Mesenchymal stem cell (in vitro differentiated cells and primary cell): Measurements from ENCODE around the gene NRXN3.

Source experiments
- DNase-seq: peaks from one replicate; pipeline ENCODE4 v3.0.0-alpha.2; 2013
- H2AFZ ChIP-seq: one replicate; pipeline ENCODE4 v1.6.1; 2013; ENCODE audit warnings: low read depth, mild to moderate bottlenecking, control low read depth, inconsistent platforms, low read length, moderate library complexity
- H2AK5ac ChIP-seq: 2 replicates; pipeline ENCODE4 v1.6.1; 2013; ENCODE audit warnings: low read length, moderate library complexity, mild to moderate bottlenecking, inconsistent platforms; ENCODE audit not compliant: severe bottlenecking
- H2BK120ac ChIP-seq: one replicate; pipeline ENCODE4 v1.6.1; 2013; ENCODE audit warnings: low read depth, mild to moderate bottlenecking, inconsistent platforms, low read length, moderate library complexity
- H2BK12ac ChIP-seq, 2 experiments: one replicate each; pipeline ENCODE4 v1.6.1; 2013; ENCODE audit warnings: inconsistent platforms in 2 of 2, low read length in 2 of 2, mild to moderate bottlenecking in 2 of 2, moderate library complexity in 2 of 2, control low read depth in 1 of 2
- H2BK15ac ChIP-seq: one replicate; pipeline ENCODE4 v1.6.1; 2013; ENCODE audit warnings: mild to moderate bottlenecking, low read depth, inconsistent platforms; ENCODE audit not compliant: poor library complexity, severe bottlenecking
- H2BK5ac ChIP-seq: 2 replicates; pipeline ENCODE4 v1.6.1; 2013; ENCODE audit warnings: low read depth, mild to moderate bottlenecking, low read length, control low read depth, inconsistent platforms; ENCODE audit not compliant: poor library complexity, severe bottlenecking
- H3K14ac ChIP-seq, 2 experiments: one replicate each; pipeline ENCODE4 v1.6.1; 2013; ENCODE audit warnings: inconsistent platforms in 2 of 2, low read length in 2 of 2, control low read depth in 1 of 2, mild to moderate bottlenecking in 1 of 2, moderate library complexity in 1 of 2
- H3K18ac ChIP-seq, 2 experiments: one replicate each; pipeline ENCODE4 v1.6.1; 2013; ENCODE audit warnings: inconsistent platforms in 2 of 2, low read length in 2 of 2, control low read depth in 1 of 2, low read depth in 1 of 2, mild to moderate bottlenecking in 1 of 2
- H3K23ac ChIP-seq, 2 experiments: one replicate each; pipeline ENCODE4 v1.6.1; 2013; ENCODE audit warnings: inconsistent platforms in 2 of 2, low read length in 2 of 2, mild to moderate bottlenecking in 2 of 2, moderate library complexity in 2 of 2, control low read depth in 1 of 2
- H3K27ac ChIP-seq: 2 replicates; pipeline ENCODE4 v1.5.1; 2013; ENCODE audit warnings: mild to moderate bottlenecking, moderate library complexity, low read length, control low read depth, inconsistent platforms; ENCODE audit not compliant: poor library complexity, severe bottlenecking
- H3K27me3 ChIP-seq, 2 experiments: 2 replicates each; pipeline versions ENCODE4 v1.6.1 to v1.7.0; 2013; ENCODE audit warnings: low read length in 2 of 2, mild to moderate bottlenecking in 2 of 2, moderate library complexity in 2 of 2, control low read depth in 1 of 2, inconsistent platforms in 1 of 2; ENCODE audit not compliant: control insufficient read depth in 1 of 2, insufficient read depth in 1 of 2
- H3K36me3 ChIP-seq, 2 experiments: 2 replicates each; pipeline versions ENCODE4 v1.6.1 to v1.7.0; 2013; ENCODE audit warnings: low read length in 2 of 2, control low read depth in 1 of 2, inconsistent platforms in 1 of 2, low read depth in 1 of 2, mild to moderate bottlenecking in 1 of 2; ENCODE audit not compliant: insufficient read depth in 2 of 2, control insufficient read depth in 1 of 2
- H3K4ac ChIP-seq, 2 experiments: one replicate each; pipeline ENCODE4 v1.6.1; 2013; ENCODE audit warnings: inconsistent platforms in 2 of 2, low read length in 2 of 2, mild to moderate bottlenecking in 2 of 2, moderate library complexity in 2 of 2, control low read depth in 1 of 2, low read depth in 1 of 2
- H3K4me1 ChIP-seq: 2 replicates; pipeline ENCODE4 v1.6.1; 2013; ENCODE audit warnings: low read depth, low read length, control low read depth; ENCODE audit not compliant: control insufficient read depth, insufficient read depth
- H3K4me2 ChIP-seq: 2 replicates; pipeline ENCODE4 v1.6.1; 2013; ENCODE audit warnings: low read length, mild to moderate bottlenecking, inconsistent platforms; ENCODE audit not compliant: poor library complexity, severe bottlenecking
- H3K4me3 ChIP-seq, 2 experiments: 2 replicates each; pipeline versions ENCODE4 v1.5.1 to v1.7.0; 2013; ENCODE audit warnings: low read length in 2 of 2, mild to moderate bottlenecking in 2 of 2, control low read depth in 1 of 2, low read depth in 1 of 2; ENCODE audit not compliant: insufficient read depth in 1 of 2
- H3K79me1 ChIP-seq: replicated peaks from 2 replicates; pipeline ENCODE4 v1.6.1; 2013; ENCODE audit warnings: mild to moderate bottlenecking, control low read depth, low read length, inconsistent platforms; ENCODE audit not compliant: poor library complexity, severe bottlenecking
- H3K9ac ChIP-seq: 2 replicates; pipeline ENCODE4 v1.7.0; 2013; ENCODE audit warnings: mild to moderate bottlenecking, low read length, moderate library complexity
- H3K9me3 ChIP-seq: 2 replicates; pipeline ENCODE4 v1.7.0; 2013; ENCODE audit warnings: mild to moderate bottlenecking, low read length; ENCODE audit not compliant: control insufficient read depth
- H4K8ac ChIP-seq: one replicate; pipeline ENCODE4 v1.6.1; 2013; ENCODE audit warnings: inconsistent platforms, mild to moderate bottlenecking, low read length, moderate library complexity
- H4K91ac ChIP-seq: one replicate; pipeline ENCODE4 v1.6.1; 2013; ENCODE audit warnings: mild to moderate bottlenecking, low read length, inconsistent platforms
- WGBS: methylation state at CpG from one replicate; pipeline ENCODE4 v1.1.7; 2013; ENCODE audit warnings: mixed read lengths; 5-methylcytosine and 5-hydroxymethylcytosine counted together

NRXN3 gene

GRCh38 chr14:79352076-79352630 lies 1182.0 kb downstream of the NRXN3 start:
- Histone ChIP-seq H2BK15ac (no peak overlapping the region), H3K27ac (no peak overlapping the region), H3K79me1 (no peaks in the 10 kb centered on the region), H3K9me3 (no peaks in the 10 kb centered on the region), H4K91ac (no peak overlapping the region), H4K8ac (no peak overlapping the region), H3K36me3 (no peaks in the 10 kb centered on the region), H2BK12ac (no peak overlapping the region), H3K18ac (no peak overlapping the region), H3K9ac (no peak overlapping the region), H3K27me3 (no peaks in the 10 kb centered on the region), H3K4me1 (no peaks in the 10 kb centered on the region), H2BK5ac (no peak overlapping the region), H3K23ac (no peak overlapping the region), H3K4me3 (no peak overlapping the region), H3K4ac (no peak overlapping the region), H2BK120ac (no peak overlapping the region), H3K4me2 (no peak overlapping the region), H2AFZ (no peak overlapping the region), H2AK5ac (no peak overlapping the region), H3K14ac (no peak overlapping the region)
- no peak for DNase-seq
- 80% methylated on average over 2 of the region's 3 CpGs for WGBS

- H2BK12ac ChIP-seq = no peak overlapping the region
- no peak overlapping the region for H3K27ac ChIP-seq
- no peaks in the 10 kb centered on the region for H3K9me3 ChIP-seq
- no peaks in the 10 kb centered on the region for H3K27me3 ChIP-seq
- H3K36me3 ChIP-seq = no peaks in the 10 kb centered on the region
- H3K18ac ChIP-seq = no peak overlapping the region
- no peak overlapping the region for H4K91ac ChIP-seq
- no peak overlapping the region for H3K9ac ChIP-seq
- no peak overlapping the region for H3K4me3 ChIP-seq
- no peaks in the 10 kb centered on the region for H3K79me1 ChIP-seq
- H2AFZ ChIP-seq = no peak overlapping the region
- no CpG with 5 or more reads among the region's 1 CpG for WGBS
- H4K8ac ChIP-seq = no peak overlapping the region
- no peak overlapping the region for H2AK5ac ChIP-seq
- H2BK5ac ChIP-seq = no peak overlapping the region
- no peak overlapping the region for H3K23ac ChIP-seq
- H3K4me1 ChIP-seq = peaks cover 2% of the 10 kb centered on the region
- H3K4ac ChIP-seq = no peak overlapping the region
- H2BK120ac ChIP-seq = no peak overlapping the region
- no peak overlapping the region for H3K14ac ChIP-seq
- H2BK15ac ChIP-seq = no peak overlapping the region
- H3K4me2 ChIP-seq = no peak overlapping the region
- DNase-seq = no peak
Measured at GRCh38 chr14:79354336-79354735, 1184.2 kb downstream of the NRXN3 start.

GRCh38 chr14:79356040-79356439 lies 1185.9 kb downstream of the NRXN3 start:
- H2AFZ ChIP-seq = no peak overlapping the region
- no peak overlapping the region for H3K4me3 ChIP-seq
- H2AK5ac ChIP-seq = no peak overlapping the region
- H3K27ac ChIP-seq = no peak overlapping the region
- no peak overlapping the region for H3K9ac ChIP-seq
- H3K4me1 ChIP-seq = peaks cover 2% of the 10 kb centered on the region
- no peak overlapping the region for H2BK5ac ChIP-seq
- WGBS = 81% methylated on average over 2 of the region's 2 CpGs
- no peak overlapping the region for H4K91ac ChIP-seq
- no peak overlapping the region for H3K4me2 ChIP-seq
- no peak overlapping the region for H3K23ac ChIP-seq
- H2BK120ac ChIP-seq = no peak overlapping the region
- H3K4ac ChIP-seq = no peak overlapping the region
- H3K9me3 ChIP-seq = no peaks in the 10 kb centered on the region
- no peak overlapping the region for H3K18ac ChIP-seq
- H2BK12ac ChIP-seq = no peak overlapping the region
- no peaks in the 10 kb centered on the region for H3K27me3 ChIP-seq
- no peaks in the 10 kb centered on the region for H3K36me3 ChIP-seq
- no peak overlapping the region for H3K14ac ChIP-seq
- H3K79me1 ChIP-seq = no peaks in the 10 kb centered on the region
- no peak overlapping the region for H2BK15ac ChIP-seq
- no peak overlapping the region for H4K8ac ChIP-seq
- peak; percentile 11 for DNase-seq

GRCh38 chr14:79357307-79357706 lies 1187.1 kb downstream of the NRXN3 start:
- Histone ChIP-seq H2BK120ac (no peak overlapping the region), H2BK15ac (no peak overlapping the region), H2AFZ (no peak overlapping the region), H3K27me3 (no peaks in the 10 kb centered on the region), H3K27ac (no peak overlapping the region), H2BK12ac (no peak overlapping the region), H3K18ac (no peak overlapping the region), H3K79me1 (no peaks in the 10 kb centered on the region), H2AK5ac (no peak overlapping the region), H3K9ac (no peak overlapping the region), H3K36me3 (no peaks in the 10 kb centered on the region), H3K14ac (no peak overlapping the region), H4K8ac (no peak overlapping the region), H2BK5ac (no peak overlapping the region), H4K91ac (no peak overlapping the region), H3K4me3 (no peak overlapping the region), H3K4me1 (peaks cover 2% of the 10 kb centered on the region), H3K9me3 (no peaks in the 10 kb centered on the region), H3K4ac (no peak overlapping the region), H3K23ac (no peak overlapping the region), H3K4me2 (no peak overlapping the region)
- 85% methylated on average over 2 of the region's 2 CpGs for WGBS
- no peak for DNase-seq
